ENCODE data around the gene CACNA2D3.
A peak's percentile ranks its signal among the peaks of the same experiment; 100 is the strongest.

CACNA2D3 gene

DNA sequence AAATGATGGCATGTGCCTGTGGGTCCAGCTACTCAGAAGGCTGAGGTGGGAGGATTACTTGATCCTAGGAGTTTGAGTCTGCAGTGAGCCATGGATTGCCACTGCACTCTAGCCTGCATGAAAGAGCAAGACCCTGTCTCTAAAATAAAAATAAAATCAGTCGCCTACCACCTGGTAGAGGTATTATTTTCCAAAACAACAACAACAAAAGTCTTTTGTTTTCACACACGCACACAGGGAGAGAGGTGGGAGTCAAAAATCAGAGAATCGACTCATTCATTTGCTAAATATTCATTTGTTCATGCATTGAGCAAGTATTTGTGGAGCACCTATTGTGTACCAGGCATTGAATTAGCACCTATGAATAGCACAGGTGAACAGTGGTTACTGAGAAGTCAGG lies 587.4 kb downstream of the CACNA2D3 start:
- DNase-seq, result no peak

GRCh38 chr3:54710954-54711353 lies 588.6 kb downstream of the CACNA2D3 start:
- DNase-seq, result no peak

GRCh38 chr3:54712539-54712938 lies 590.2 kb downstream of the CACNA2D3 start:
- DNase-seq, result no peak

- no peak for DNase-seq
These were observed 590.7 kb downstream of the CACNA2D3 start for GRCh38 chr3:54713031-54713430.

DNA sequence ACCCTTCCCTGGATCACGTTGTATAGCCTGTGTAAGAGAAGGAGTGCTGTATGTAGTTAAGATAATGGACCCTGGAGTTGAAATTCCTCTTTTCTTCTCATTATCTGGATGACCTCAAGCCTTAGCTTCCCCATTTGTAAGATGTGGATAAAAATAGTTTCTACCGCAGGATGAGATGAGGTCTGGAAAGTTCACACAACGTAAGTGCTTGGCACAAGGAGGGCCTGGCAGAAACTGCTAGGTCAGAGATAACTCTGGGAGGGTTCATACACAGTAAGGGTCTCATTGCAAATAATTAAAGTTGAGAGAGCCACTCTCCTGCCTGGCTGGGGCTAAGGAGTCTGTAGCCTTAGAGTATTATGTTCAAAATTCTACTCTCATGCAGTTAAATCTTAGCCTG lies 591.1 kb downstream of the CACNA2D3 start:
- DNase-seq, result no peak

GRCh38 chr3:54714035-54714434 lies 591.7 kb downstream of the CACNA2D3 start:
- no peak for DNase-seq

DNA sequence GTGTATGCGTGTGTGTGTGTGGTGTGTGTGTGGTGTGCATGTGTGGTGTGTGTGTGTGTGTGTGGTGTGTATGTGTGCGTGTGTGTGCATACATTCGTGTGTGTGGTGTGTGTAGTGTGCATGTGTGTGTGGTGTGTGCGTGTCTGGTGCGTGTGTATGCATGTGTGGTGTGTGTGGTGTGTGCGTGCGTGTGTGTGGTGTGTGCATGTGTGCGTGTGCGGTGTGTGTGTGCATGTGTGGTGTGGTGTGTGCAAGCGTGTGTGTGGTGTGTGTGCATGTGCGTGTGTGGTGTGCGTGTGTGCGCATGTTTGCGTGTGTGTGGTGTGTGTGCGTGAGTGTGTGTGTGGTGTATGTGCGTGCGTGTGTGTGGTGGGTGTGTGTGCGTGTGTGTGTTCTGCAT lies 595.2 kb downstream of the CACNA2D3 start:
- DNase-seq, result no peak

GRCh38 chr3:54719914-54720313 lies 597.6 kb downstream of the CACNA2D3 start:
- no peak for DNase-seq

- no peak for DNase-seq
These were observed 598.3 kb downstream of the CACNA2D3 start for GRCh38 chr3:54720604-54721003.

GRCh38 chr3:54731732-54732445 lies 609.5 kb downstream of the CACNA2D3 start:
- DNase-seq, result no peak

DNA sequence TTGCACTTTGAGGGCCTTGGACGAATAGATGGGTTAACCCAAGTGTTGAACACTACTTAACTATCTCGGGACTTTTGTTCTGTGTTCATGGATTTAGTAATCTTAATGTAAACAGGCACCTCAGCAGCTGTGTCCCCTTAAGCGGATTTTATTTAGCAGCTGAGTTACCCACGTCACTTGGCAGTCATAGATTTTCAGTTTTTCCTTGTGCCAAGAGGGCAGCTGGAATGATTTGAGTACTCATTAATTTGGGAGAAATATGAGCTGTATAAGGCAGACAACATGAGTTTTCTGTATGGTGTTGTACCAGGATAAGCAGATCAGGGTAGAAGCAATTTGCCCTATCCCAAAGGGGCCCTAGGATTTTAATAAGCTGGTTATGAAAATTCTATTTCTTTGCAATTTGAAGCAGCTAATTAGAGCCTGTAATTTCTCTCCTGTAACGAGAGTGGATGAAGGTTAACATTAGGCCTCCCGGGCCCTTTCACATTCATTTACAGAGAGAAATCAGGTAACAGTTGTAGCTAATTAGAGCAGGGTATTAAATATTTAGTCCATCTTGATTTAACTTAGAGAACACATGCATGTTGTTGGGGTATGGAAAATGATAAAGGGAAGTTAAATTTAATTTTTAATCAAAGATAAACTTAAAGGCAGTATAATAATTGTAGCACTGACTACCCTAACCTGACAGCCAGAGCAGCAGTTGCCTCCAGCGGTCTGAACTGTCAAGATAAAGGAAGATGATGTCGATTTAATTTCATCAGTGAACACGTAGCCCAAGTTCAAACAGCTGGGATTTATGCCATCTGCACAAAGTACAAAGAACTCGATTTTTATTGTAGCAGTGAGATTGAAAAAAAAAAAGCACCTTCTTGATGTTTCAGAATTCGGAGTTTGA lies 611.0 kb downstream of the CACNA2D3 start:
- DNase-seq, result no peak

GRCh38 chr3:54736459-54736858 lies 614.1 kb downstream of the CACNA2D3 start:
- DNase-seq, result peak; percentile 30

- no peak for DNase-seq
These were observed 621.4 kb downstream of the CACNA2D3 start for GRCh38 chr3:54743755-54744154.

GRCh38 chr3:54744291-54744690 lies 621.9 kb downstream of the CACNA2D3 start:
- no peak for DNase-seq

DNA sequence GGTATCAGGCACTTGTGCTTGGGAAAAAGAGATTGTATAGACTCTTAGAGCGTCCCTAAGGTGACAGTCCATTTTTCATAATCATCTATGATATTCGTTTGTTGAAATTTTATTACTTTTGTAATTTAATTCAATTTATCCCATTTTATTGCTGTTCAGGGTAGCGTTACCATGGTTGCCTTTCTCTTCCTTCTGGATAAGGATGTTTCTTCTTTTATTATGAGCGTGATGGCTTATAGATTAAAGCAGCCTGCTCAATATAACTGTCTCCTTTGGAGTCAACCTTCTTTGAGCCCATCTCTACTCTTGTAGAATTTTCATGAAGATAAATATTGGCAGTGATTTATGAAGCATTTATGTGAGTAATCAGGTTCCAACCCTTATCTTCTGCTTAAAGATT lies 623.5 kb downstream of the CACNA2D3 start:
- DNase-seq, result no peak

- no peak for DNase-seq
These were observed 624.4 kb downstream of the CACNA2D3 start for GRCh38 chr3:54746722-54747121.

- DNase-seq, result no peak
These were observed 633.4 kb downstream of the CACNA2D3 start for GRCh38 chr3:54755756-54756155.

- DNase-seq, result no peak
These were observed 634.0 kb downstream of the CACNA2D3 start for GRCh38 chr3:54756330-54756731.

DNA sequence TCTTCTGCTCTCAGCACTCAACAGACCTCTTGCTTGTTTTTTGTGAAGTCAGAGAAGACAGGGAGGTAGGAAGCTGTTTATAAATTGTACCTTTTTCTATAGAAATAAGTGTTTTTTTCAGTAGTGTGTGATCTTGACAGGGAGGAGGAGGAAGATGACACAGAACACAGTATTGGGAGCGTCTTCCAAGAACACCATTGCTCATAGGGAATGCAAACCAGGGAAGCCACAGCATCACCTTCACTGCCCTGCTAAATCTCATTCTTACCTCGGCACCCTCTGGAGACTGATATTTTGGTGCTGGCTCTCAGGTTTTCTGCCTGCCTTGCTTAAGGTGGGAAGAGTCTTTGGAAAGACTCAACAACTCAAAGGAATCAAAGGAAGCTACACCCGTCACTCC lies 636.1 kb downstream of the CACNA2D3 start:
- no peak for DNase-seq

GRCh38 chr3:54759166-54759565 lies 636.8 kb downstream of the CACNA2D3 start:
- DNase-seq, result no peak

DNA sequence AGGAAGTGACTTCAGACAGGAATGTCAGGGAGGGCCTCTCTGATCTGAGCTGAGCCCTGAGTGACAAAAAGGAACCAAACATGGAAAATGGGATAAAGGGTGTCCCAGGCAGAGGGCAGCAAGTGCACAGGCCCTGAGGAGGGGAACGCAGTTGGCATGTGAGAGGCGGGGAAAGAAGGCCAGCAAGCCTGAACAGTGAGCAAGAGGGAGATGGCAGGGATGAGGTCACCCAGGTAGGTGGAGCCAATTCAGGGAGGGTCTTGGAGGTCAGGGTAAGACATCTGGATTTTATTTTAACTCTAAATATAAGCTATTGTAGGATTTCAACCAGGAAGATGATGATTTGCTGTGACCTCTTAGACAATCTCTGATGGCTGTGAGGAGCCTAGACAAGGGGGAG lies 637.8 kb downstream of the CACNA2D3 start:
- no peak for DNase-seq

- no peak for DNase-seq
These were observed 639.3 kb downstream of the CACNA2D3 start for GRCh38 chr3:54761637-54762036.

DNA sequence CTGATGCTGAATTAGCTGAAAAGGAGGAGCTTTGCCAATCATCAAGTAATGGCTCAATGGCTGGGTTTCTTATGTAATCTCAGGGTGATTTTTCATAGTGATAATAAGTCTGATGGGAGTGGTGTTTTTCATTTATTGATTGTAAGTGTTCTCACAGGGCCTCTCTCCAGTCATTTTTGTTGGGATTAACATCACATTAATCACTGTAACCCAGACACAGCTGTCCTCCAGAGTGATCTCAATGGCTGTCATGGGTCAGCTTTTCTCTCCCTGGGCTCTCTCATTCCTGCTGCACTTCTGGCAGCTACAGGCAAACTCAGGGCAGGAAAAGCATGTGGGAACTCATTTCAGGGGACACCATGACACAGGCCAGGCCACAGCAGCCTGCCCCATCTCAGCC lies 642.6 kb downstream of the CACNA2D3 start:
- no peak for DNase-seq

- DNase-seq, result peak; percentile 43
These were observed 648.7 kb downstream of the CACNA2D3 start for GRCh38 chr3:54771050-54771449.

Measured in NCI-H146 (cell line).